WTC11 (cell line): Measurements from ENCODE around the gene CROCC2. TPM values are rescaled to one million over a fixed set of nuclear protein-coding genes. Genes with fewer than 3 reads are reported as not detected.

Source experiments
- ATAC-seq: fragments of 200-7000 bp; cut with Tn5 transposase; 2 replicates; pipeline ENCODE4 v1.10.0; 2021; ENCODE audit warnings: mild to moderate bottlenecking, moderate library complexity
- CTCF ChIA-PET: fragments of 300-600 bp; sonication (Branson Sonifier 250); formaldehyde crosslinking; loops from one replicate; lab custom pipeline; 2021; ENCODE audit warnings: antibody characterized with exemption; lab: Charles Lee
- POLR2A ChIA-PET: fragments of 350-600 bp; sonication (Branson Sonifier 250); formaldehyde crosslinking; loops from one replicate; lab custom pipeline; 2021; ENCODE audit warnings: antibody characterized with exemption; lab: Charles Lee
- DNase-seq: peaks from one replicate; pipeline ENCODE4 v3.0.0; 2021; ENCODE audit warnings: low spot score
- H3K27ac Mint-ChIP-seq: 2 replicates; pipeline ENCODE4 v1.8.0; 2021; ENCODE audit warnings: mixed read lengths
- H3K27me3 Mint-ChIP-seq: 2 replicates; pipeline ENCODE4 v1.8.0; 2021; ENCODE audit warnings: low read depth, mild to moderate bottlenecking, moderate library complexity, mixed read lengths
- H3K36me3 Mint-ChIP-seq: 2 replicates; pipeline ENCODE4 v1.8.0; 2021; ENCODE audit warnings: mixed read lengths
- H3K4me1 Mint-ChIP-seq: 2 replicates; pipeline ENCODE4 v1.8.0; 2022; ENCODE audit warnings: mixed read lengths
- H3K4me3 Mint-ChIP-seq: 2 replicates; pipeline ENCODE4 v1.8.0; 2021; ENCODE audit warnings: mild to moderate bottlenecking, moderate library complexity, mixed read lengths
- H3K9me3 Mint-ChIP-seq: 2 replicates; pipeline ENCODE4 v1.8.0; 2021; ENCODE audit warnings: mixed read lengths
- CBFB ChIP-seq: sonication (generic); formaldehyde crosslinking; IDR thresholded peaks from 2 replicates; pipeline ENCODE4 v1.8.1; 2022; ENCODE audit warnings: mild to moderate bottlenecking, low read depth, missing genetic modification reagents
- CDX4 ChIP-seq: fragments of 250-450 bp; sonication (Bioruptor Pico); IDR thresholded peaks from 2 replicates; pipeline ENCODE4 v1.9.0; 2021; ENCODE audit warnings: moderate library complexity, mild to moderate bottlenecking, inconsistent platforms, borderline replicate concordance
- ELF4 ChIP-seq: sonication (generic); formaldehyde crosslinking; IDR thresholded peaks from 2 replicates; pipeline ENCODE4 v1.8.1; 2022; ENCODE audit warnings: low read depth, mild to moderate bottlenecking, moderate library complexity, missing genetic modification reagents
- FOXP4 ChIP-seq: sonication (generic); formaldehyde crosslinking; IDR thresholded peaks from 2 replicates; pipeline ENCODE4 v1.8.0; 2022; ENCODE audit warnings: mild to moderate bottlenecking, missing genetic modification reagents
- JUN ChIP-seq: sonication (generic); formaldehyde crosslinking; IDR thresholded peaks from 2 replicates; pipeline ENCODE4 v1.8.0; 2023; ENCODE audit warnings: mild to moderate bottlenecking, missing genetic modification reagents
- NR1H2 ChIP-seq: sonication (generic); formaldehyde crosslinking; IDR thresholded peaks from 2 replicates; pipeline ENCODE4 v1.9.0; 2021; ENCODE audit warnings: mild to moderate bottlenecking, moderate library complexity, missing genetic modification reagents
- RELA ChIP-seq: sonication (generic); formaldehyde crosslinking; IDR thresholded peaks from 2 replicates; pipeline ENCODE4 v1.8.1; 2022; ENCODE audit warnings: missing genetic modification reagents, mild to moderate bottlenecking, borderline replicate concordance
- SMAD3 ChIP-seq: sonication (generic); formaldehyde crosslinking; IDR thresholded peaks from 2 replicates; pipeline ENCODE4 v1.8.0; 2022; ENCODE audit warnings: missing genetic modification reagents, mild to moderate bottlenecking, borderline replicate concordance
- SMAD4 ChIP-seq: sonication (generic); formaldehyde crosslinking; IDR thresholded peaks from 2 replicates; pipeline ENCODE4 v1.8.0; 2022; ENCODE audit warnings: mild to moderate bottlenecking, missing genetic modification reagents
- SP1 ChIP-seq: sonication (generic); formaldehyde crosslinking; conservative IDR thresholded peaks from 2 replicates; pipeline ENCODE4 v1.8.1; 2022; ENCODE audit warnings: missing genetic modification reagents
- TP53 ChIP-seq: sonication (generic); formaldehyde crosslinking; IDR thresholded peaks from 2 replicates; pipeline ENCODE4 v1.8.1; 2023; ENCODE audit warnings: mild to moderate bottlenecking, missing genetic modification reagents
- ZBTB21 ChIP-seq: sonication (generic); formaldehyde crosslinking; IDR thresholded peaks from 2 replicates; pipeline ENCODE4 v1.8.1; 2023; ENCODE audit warnings: mild to moderate bottlenecking, missing genetic modification reagents, borderline replicate concordance
- ZBTB43 ChIP-seq: sonication (generic); formaldehyde crosslinking; IDR thresholded peaks from 2 replicates; pipeline ENCODE4 v1.8.1; 2023; ENCODE audit warnings: mild to moderate bottlenecking, missing genetic modification reagents
- ZNF121 ChIP-seq: sonication (generic); formaldehyde crosslinking; IDR thresholded peaks from 2 replicates; pipeline ENCODE4 v1.8.0; 2023; ENCODE audit warnings: missing genetic modification reagents
- ZNF317 ChIP-seq: sonication (generic); formaldehyde crosslinking; IDR thresholded peaks from 2 replicates; pipeline ENCODE4 v1.8.1; 2023; ENCODE audit warnings: low read depth, mild to moderate bottlenecking, moderate library complexity, missing genetic modification reagents, borderline replicate concordance
- total RNA-seq: library from RNA; stranded (reverse); gene quantifications from 3 replicates; pipeline ENCODE4 v1.2.3, GENCODE V29; 2021
- TF ChIP-seq, protein P1 (sequence below): fragments of 250-450 bp; sonication (Bioruptor Pico); IDR thresholded peaks from 2 replicates; pipeline ENCODE4 v1.9.0; 2021; ENCODE audit warnings: mild to moderate bottlenecking
- TF ChIP-seq, protein P2 (sequence below): sonication (generic); formaldehyde crosslinking; IDR thresholded peaks from 2 replicates; pipeline ENCODE4 v1.8.0; 2022; ENCODE audit warnings: mild to moderate bottlenecking, missing genetic modification reagents

The CROCC2 gene
- total RNA-seq, 1 experiment from 2014 or later = not detected

DNA sequence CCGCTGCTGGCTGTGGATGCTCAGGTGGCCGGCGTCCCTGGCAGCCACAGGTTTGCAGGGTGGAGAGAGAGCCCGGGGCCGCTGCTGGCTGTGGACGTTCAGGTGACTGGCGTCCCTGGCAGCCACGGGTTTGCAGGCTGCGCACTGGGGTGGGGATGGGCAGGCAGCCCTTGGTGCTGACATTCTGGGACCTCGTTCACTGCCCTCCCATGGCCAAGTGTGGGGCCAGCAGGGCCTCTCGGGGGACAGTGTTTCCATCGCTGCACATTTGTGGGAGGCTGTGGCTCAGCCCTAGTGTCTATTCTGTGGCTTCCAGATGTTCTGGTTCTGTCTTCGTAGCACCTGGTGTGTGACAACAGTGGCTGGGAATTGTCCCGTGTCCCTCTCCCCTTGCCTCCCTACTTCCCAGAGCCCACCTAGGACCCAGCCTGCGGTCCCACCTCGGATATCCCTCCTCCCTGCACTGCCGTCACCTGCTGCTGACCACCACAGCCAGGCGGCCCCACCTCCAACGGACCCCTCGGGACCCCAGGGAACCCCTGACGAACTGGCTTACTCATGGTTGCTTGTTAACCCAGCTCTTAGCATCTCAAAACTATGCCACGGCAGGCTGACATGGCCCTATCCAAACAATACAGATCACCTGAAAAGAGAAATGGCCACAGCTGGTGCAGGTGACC, 915 bp downstream of the CROCC2 start:
- no peaks in the 10 kb centered on the region for H3K4me1 Mint-ChIP-seq
- no peak for ATAC-seq
- no peak for TF ChIP-seq TP53 (CRISPR knock-in tag)
- no peak for TF ChIP-seq CBFB (CRISPR knock-in tag)
- TF ChIP-seq, protein P1, sequence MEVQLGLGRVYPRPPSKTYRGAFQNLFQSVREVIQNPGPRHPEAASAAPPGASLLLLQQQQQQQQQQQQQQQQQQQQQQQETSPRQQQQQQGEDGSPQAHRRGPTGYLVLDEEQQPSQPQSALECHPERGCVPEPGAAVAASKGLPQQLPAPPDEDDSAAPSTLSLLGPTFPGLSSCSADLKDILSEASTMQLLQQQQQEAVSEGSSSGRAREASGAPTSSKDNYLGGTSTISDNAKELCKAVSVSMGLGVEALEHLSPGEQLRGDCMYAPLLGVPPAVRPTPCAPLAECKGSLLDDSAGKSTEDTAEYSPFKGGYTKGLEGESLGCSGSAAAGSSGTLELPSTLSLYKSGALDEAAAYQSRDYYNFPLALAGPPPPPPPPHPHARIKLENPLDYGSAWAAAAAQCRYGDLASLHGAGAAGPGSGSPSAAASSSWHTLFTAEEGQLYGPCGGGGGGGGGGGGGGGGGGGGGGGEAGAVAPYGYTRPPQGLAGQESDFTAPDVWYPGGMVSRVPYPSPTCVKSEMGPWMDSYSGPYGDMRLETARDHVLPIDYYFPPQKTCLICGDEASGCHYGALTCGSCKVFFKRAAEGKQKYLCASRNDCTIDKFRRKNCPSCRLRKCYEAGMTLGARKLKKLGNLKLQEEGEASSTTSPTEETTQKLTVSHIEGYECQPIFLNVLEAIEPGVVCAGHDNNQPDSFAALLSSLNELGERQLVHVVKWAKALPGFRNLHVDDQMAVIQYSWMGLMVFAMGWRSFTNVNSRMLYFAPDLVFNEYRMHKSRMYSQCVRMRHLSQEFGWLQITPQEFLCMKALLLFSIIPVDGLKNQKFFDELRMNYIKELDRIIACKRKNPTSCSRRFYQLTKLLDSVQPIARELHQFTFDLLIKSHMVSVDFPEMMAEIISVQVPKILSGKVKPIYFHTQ (CRISPR knock-in tag) = no peak
- TF ChIP-seq ZNF121 (CRISPR knock-in tag) = no peak
- no peak for TF ChIP-seq ZBTB43
- no peak for TF ChIP-seq JUN (CRISPR knock-in tag)
- TF ChIP-seq, all 79 proteins: peak for 0
- no peaks in the 10 kb centered on the region for H3K27me3 Mint-ChIP-seq
- ChIA-PET POLR2A (no interaction called here), CTCF (interaction anchor here (0.8 kb wide), 1 partner anchor 8 kb away, joined by 4 read pairs; no protein-coding TSS in a partner anchor)
- H3K9me3 Mint-ChIP-seq = peaks cover 4% of the 10 kb centered on the region; the same call in 1 of the 2 replicates
- no peak overlapping the region for H3K4me3 Mint-ChIP-seq
- DNase-seq = no peak
- no peaks in the 10 kb centered on the region for H3K36me3 Mint-ChIP-seq
- H3K27ac Mint-ChIP-seq = no peak overlapping the region

- ChIA-PET CTCF (interaction anchor here (1.7 kb wide), 1 partner anchor 169 kb away, joined by 3 read pairs; no protein-coding TSS in a partner anchor), POLR2A (no interaction called here)
- H3K4me1 Mint-ChIP-seq = no peaks in the 10 kb centered on the region
- DNase-seq (no peak), ATAC-seq (no peak)
- H3K27ac Mint-ChIP-seq = no peak overlapping the region
- H3K36me3 Mint-ChIP-seq = no peaks in the 10 kb centered on the region
- no peak overlapping the region for H3K4me3 Mint-ChIP-seq
- H3K27me3 Mint-ChIP-seq = no peaks in the 10 kb centered on the region
- no peaks in the 10 kb centered on the region for H3K9me3 Mint-ChIP-seq
- TF ChIP-seq RELA = no peak
- TF ChIP-seq SMAD4 (CRISPR knock-in tag) = no peak
- TF ChIP-seq, protein P1 (CRISPR knock-in tag) = no peak
- TF ChIP-seq FOXP4 (CRISPR knock-in tag) = no peak
- TF ChIP-seq ZNF317 (CRISPR knock-in tag) = no peak
- TF ChIP-seq ELF4 (CRISPR knock-in tag) = no peak
- TF ChIP-seq SP1 = no peak
- TF ChIP-seq CDX4 (CRISPR knock-in tag) = no peak
- TF ChIP-seq SMAD3 (CRISPR knock-in tag) = no peak
- TF ChIP-seq, protein P2, sequence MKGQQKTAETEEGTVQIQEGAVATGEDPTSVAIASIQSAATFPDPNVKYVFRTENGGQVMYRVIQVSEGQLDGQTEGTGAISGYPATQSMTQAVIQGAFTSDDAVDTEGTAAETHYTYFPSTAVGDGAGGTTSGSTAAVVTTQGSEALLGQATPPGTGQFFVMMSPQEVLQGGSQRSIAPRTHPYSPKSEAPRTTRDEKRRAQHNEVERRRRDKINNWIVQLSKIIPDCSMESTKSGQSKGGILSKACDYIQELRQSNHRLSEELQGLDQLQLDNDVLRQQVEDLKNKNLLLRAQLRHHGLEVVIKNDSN (CRISPR knock-in tag) = no peak
- TF ChIP-seq NR1H2 (CRISPR knock-in tag) = no peak
- TF ChIP-seq ZBTB21 (CRISPR knock-in tag) = no peak
Observed at GRCh38 chr2:240909216-240909974, 3.3 kb downstream of the CROCC2 start.
